ENCODE results near the gene MAU2.

GRCh38 chr19:19271828-19272599 is 48.6 kb upstream of the MAU2 start:
- no peak for TF ChIP-seq CTCF (conservative IDR thresholded peaks at IDR 0.05)
- TF ChIP-seq ZFX (IDR thresholded peaks at IDR 0.05), result no peak

All from C4-2B (cell line).